GM23338 (cell line): Measurements from ENCODE around the gene C10orf90. TPM values are rescaled to one million over a fixed set of nuclear protein-coding genes. Genes with fewer than 3 reads are reported as not detected.
A peak's percentile ranks its signal among the peaks of the same experiment; 100 is the strongest.

Source experiments
- ATAC-seq: fragments of 200-7000 bp; cut with Tn5 transposase; 3 replicates; pipeline ENCODE4 v1.9.1; 2020
- DNase-seq: peaks from one replicate; pipeline ENCODE4 v3.0.0-alpha.2; 2015; ENCODE audit warnings: low spot score
- H2AFZ ChIP-seq: fragments of 200-600 bp; sonication (generic); 2 replicates; pipeline ENCODE4 v1.8.0; 2016; ENCODE audit warnings: antibody characterized with exemption, mild to moderate bottlenecking, moderate library complexity
- H3F3A ChIP-seq: fragments of 200-600 bp; sonication (generic); replicated peaks from 2 replicates; pipeline ENCODE4 v1.8.0; 2017; ENCODE audit warnings: antibody characterized with exemption, mixed run types, low read depth
- H3K27ac ChIP-seq: fragments of 200-600 bp; sonication (generic); 2 replicates; pipeline ENCODE4 v1.6.1; 2016; ENCODE audit warnings: low read depth
- H3K27me3 ChIP-seq: fragments of 200-600 bp; sonication (generic); 2 replicates; pipeline ENCODE4 v1.8.0; 2016; ENCODE audit warnings: mild to moderate bottlenecking, mixed run types, moderate library complexity; ENCODE audit not compliant: insufficient read depth
- H3K36me3 ChIP-seq: fragments of 200-600 bp; sonication (generic); 2 replicates; pipeline ENCODE4 v1.8.0; 2016; ENCODE audit warnings: mild to moderate bottlenecking; ENCODE audit not compliant: insufficient read depth
- H3K4me1 ChIP-seq: fragments of 200-600 bp; sonication (generic); 2 replicates; pipeline ENCODE4 v1.8.0; 2016; ENCODE audit warnings: mild to moderate bottlenecking, moderate library complexity; ENCODE audit not compliant: insufficient read depth
- H3K4me2 ChIP-seq: fragments of 200-600 bp; sonication (generic); 2 replicates; pipeline ENCODE4 v1.7.1; 2017; ENCODE audit warnings: mixed run types
- H3K4me3 ChIP-seq: fragments of 200-600 bp; sonication (generic); 2 replicates; pipeline ENCODE4 v1.6.1; 2016; ENCODE audit warnings: mixed run types
- H3K79me2 ChIP-seq: fragments of 200-600 bp; sonication (generic); replicated peaks from 2 replicates; pipeline ENCODE4 v1.8.0; 2017; ENCODE audit warnings: mild to moderate bottlenecking; ENCODE audit not compliant: insufficient read depth
- H3K9me2 ChIP-seq: fragments of 200-600 bp; sonication (generic); 2 replicates; pipeline ENCODE4 v1.8.0; 2017; ENCODE audit not compliant: insufficient read depth
- H4K20me1 ChIP-seq: fragments of 200-600 bp; sonication (generic); replicated peaks from 2 replicates; pipeline ENCODE4 v1.8.0; 2017; ENCODE audit warnings: mild to moderate bottlenecking; ENCODE audit not compliant: insufficient read depth
- H3K27ac Mint-ChIP-seq: 2 replicates; pipeline ENCODE4 v1.8.0; 2020; ENCODE audit warnings: inconsistent platforms, mild to moderate bottlenecking, moderate library complexity, mixed read lengths
- H3K27me3 Mint-ChIP-seq: 3 replicates; pipeline ENCODE4 v1.8.0; 2022; ENCODE audit warnings: low read depth, mild to moderate bottlenecking, moderate library complexity, mixed read lengths, inconsistent platforms; ENCODE audit not compliant: insufficient read depth, poor library complexity
- H3K36me3 Mint-ChIP-seq: 3 replicates; pipeline ENCODE4 v1.8.0; 2021; ENCODE audit warnings: low read depth, mild to moderate bottlenecking, inconsistent platforms, moderate library complexity, mixed read lengths
- H3K4me1 Mint-ChIP-seq: 3 replicates; pipeline ENCODE4 v1.8.0; 2020; ENCODE audit warnings: mild to moderate bottlenecking, inconsistent platforms, mixed read lengths
- H3K4me3 Mint-ChIP-seq: 3 replicates; pipeline ENCODE4 v1.8.0; 2021; ENCODE audit warnings: moderate library complexity, mild to moderate bottlenecking, inconsistent platforms, mixed read lengths
- H3K9me3 Mint-ChIP-seq: 3 replicates; pipeline ENCODE4 v1.8.0; 2020; ENCODE audit warnings: moderate library complexity, mild to moderate bottlenecking, inconsistent platforms, mixed read lengths
- CREB1 ChIP-seq: fragments of 250-450 bp; sonication (Bioruptor Pico); IDR thresholded peaks from 2 replicates; pipeline ENCODE4 v1.5.0; 2020; ENCODE audit warnings: low read depth, mild to moderate bottlenecking, moderate library complexity
- EZH2 ChIP-seq: fragments of 200-600 bp; sonication (generic); IDR thresholded peaks from one replicate; pipeline ENCODE4 v1.8.0; 2017; ENCODE audit warnings: antibody characterized with exemption, mild to moderate bottlenecking, low read depth; ENCODE audit not compliant: unreplicated experiment
- EZH2phosphoT487 ChIP-seq: fragments of 200-600 bp; sonication (generic); IDR thresholded peaks from one replicate; pipeline ENCODE4 v1.8.1; 2018; ENCODE audit warnings: antibody characterized with exemption; ENCODE audit not compliant: unreplicated experiment
- JUNB ChIP-seq: IDR thresholded peaks from one replicate; pipeline ENCODE4 v1.6.1; 2016; ENCODE audit warnings: antibody characterized with exemption; ENCODE audit not compliant: unreplicated experiment
- NANOG ChIP-seq: IDR thresholded peaks from 2 replicates; pipeline ENCODE4 v1.6.1; 2016; ENCODE audit warnings: antibody characterized with exemption, borderline replicate concordance
- POLR2AphosphoS5 ChIP-seq: IDR thresholded peaks from 2 replicates; pipeline ENCODE4 v1.6.1; 2016; ENCODE audit warnings: antibody characterized with exemption, low read depth
- STAT1 ChIP-seq: IDR thresholded peaks from one replicate; pipeline ENCODE4 v1.6.1; 2016; ENCODE audit warnings: antibody characterized with exemption; ENCODE audit not compliant: unreplicated experiment
- ZNF114 ChIP-seq: fragments of 250-450 bp; sonication (Bioruptor Pico); IDR thresholded peaks from 2 replicates; pipeline ENCODE4 v1.5.0; 2020; ENCODE audit warnings: mild to moderate bottlenecking, moderate library complexity
- ZNF331 ChIP-seq: fragments of 250-450 bp; sonication (Bioruptor Pico); IDR thresholded peaks from 2 replicates; pipeline ENCODE4 v1.5.0; 2020; ENCODE audit warnings: low read depth, mild to moderate bottlenecking, moderate library complexity
- polyA plus RNA-seq: library from polyadenylated mRNA; unstranded; fragments of >200 nt; fragmentation: Nextera tagmentation; extraction: Ambion mirVana; gene quantifications from 2 replicates; pipeline ENCODE4 v1.2.1, GENCODE V29; 2016
- total RNA-seq: library from RNA; depleted of rRNA; stranded (reverse); fragments of >200 nt; shearing (Covaris generic); gene quantifications from 2 replicates; pipeline ENCODE4 v1.2.3, GENCODE V29; 2014
- TF ChIP-seq, protein P1 (sequence below), 2 experiments: fragments of 200-600 bp in 1 of 2; sonication (generic) in 1 of 2; conservative IDR thresholded peaks; 2 replicates each; pipeline versions ENCODE4 v1.5.1 to v1.6.1; 2016 to 2017; ENCODE audit warnings: antibody characterized with exemption in 2 of 2, low read depth in 2 of 2, mild to moderate bottlenecking in 2 of 2, moderate library complexity in 1 of 2
- TF ChIP-seq, protein P2 (sequence below): IDR thresholded peaks from 2 replicates; pipeline ENCODE4 v1.6.1; 2016; ENCODE audit warnings: antibody characterized with exemption
- TF ChIP-seq, protein P3 (sequence below): IDR thresholded peaks from one replicate; pipeline ENCODE4 v1.6.1; 2018; ENCODE audit warnings: antibody characterized with exemption; ENCODE audit not compliant: unreplicated experiment
- TF ChIP-seq, protein P4 (sequence below): fragments of 250-450 bp; sonication (Bioruptor Pico); IDR thresholded peaks from 2 replicates; pipeline ENCODE4 v1.5.0; 2020; ENCODE audit warnings: mild to moderate bottlenecking, moderate library complexity

Gene C10orf90
- total and polyA plus RNA-seq, 2 experiments from 2014 or later = 0.76 to 0.97 TPM

DNA sequence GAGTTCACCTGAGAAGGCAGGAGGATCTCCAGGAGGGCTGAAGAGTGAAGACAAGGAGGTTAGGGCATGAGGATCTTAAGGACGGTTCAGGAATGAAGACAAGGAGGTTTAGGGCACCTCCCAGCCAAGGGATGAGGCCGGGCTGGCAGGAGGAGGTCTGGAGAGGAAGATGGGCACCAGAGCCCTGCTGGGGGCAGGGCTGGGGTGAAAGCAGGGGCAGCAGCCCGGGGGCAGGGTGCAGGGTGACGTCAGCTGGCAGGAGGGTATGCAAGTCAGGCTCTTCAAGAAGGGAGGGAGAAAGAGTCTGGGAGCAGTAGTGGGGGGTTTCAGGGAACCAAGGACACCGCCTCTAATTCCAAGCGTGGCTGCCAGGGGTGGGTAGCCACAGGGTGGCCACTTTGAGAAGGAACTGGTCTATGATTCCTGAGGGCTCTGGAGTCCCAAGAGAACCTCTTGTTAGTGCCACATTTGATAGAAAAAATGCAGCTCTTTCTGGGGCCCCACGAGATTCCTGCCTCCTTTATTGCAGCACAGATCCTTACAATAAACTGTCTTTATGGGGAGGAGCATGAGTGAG lies 101.6 kb downstream of the C10orf90 start:
- Mint-ChIP-seq H3K27ac (peak overlapping the region; percentile 63; the same call in 1 of the 2 replicates), H3K4me3 (no peak overlapping the region; the same call in 2 of the 3 replicates), H3K36me3 (peaks cover 18% of the 10 kb centered on the region), H3K9me3 (peaks cover 29% of the 10 kb centered on the region), H3K4me1 (peaks cover 38% of the 10 kb centered on the region), H3K27me3 (peaks cover 8% of the 10 kb centered on the region)
- ATAC-seq = no peak
- no peaks in the 10 kb centered on the region for H4K20me1 ChIP-seq
- no peak for DNase-seq
- TF ChIP-seq, protein P1, sequence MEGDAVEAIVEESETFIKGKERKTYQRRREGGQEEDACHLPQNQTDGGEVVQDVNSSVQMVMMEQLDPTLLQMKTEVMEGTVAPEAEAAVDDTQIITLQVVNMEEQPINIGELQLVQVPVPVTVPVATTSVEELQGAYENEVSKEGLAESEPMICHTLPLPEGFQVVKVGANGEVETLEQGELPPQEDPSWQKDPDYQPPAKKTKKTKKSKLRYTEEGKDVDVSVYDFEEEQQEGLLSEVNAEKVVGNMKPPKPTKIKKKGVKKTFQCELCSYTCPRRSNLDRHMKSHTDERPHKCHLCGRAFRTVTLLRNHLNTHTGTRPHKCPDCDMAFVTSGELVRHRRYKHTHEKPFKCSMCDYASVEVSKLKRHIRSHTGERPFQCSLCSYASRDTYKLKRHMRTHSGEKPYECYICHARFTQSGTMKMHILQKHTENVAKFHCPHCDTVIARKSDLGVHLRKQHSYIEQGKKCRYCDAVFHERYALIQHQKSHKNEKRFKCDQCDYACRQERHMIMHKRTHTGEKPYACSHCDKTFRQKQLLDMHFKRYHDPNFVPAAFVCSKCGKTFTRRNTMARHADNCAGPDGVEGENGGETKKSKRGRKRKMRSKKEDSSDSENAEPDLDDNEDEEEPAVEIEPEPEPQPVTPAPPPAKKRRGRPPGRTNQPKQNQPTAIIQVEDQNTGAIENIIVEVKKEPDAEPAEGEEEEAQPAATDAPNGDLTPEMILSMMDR (conservative IDR thresholded peaks at IDR 0.05; ENCODE audit: low read depth in 2 of 2) = no peak
- TF ChIP-seq CREB1 (CRISPR knock-in tag) = no peak
- TF ChIP-seq POLR2AphosphoS5 = no peak
- TF ChIP-seq JUNB = no peak
- no peak for TF ChIP-seq ZNF114 (CRISPR knock-in tag)
- TF ChIP-seq NANOG = no peak
- no peak for TF ChIP-seq EZH2
- no peak for TF ChIP-seq EZH2phosphoT487
- TF ChIP-seq ZNF331 (CRISPR knock-in tag) = no peak
- TF ChIP-seq STAT1 = no peak
- TF ChIP-seq, protein P2, sequence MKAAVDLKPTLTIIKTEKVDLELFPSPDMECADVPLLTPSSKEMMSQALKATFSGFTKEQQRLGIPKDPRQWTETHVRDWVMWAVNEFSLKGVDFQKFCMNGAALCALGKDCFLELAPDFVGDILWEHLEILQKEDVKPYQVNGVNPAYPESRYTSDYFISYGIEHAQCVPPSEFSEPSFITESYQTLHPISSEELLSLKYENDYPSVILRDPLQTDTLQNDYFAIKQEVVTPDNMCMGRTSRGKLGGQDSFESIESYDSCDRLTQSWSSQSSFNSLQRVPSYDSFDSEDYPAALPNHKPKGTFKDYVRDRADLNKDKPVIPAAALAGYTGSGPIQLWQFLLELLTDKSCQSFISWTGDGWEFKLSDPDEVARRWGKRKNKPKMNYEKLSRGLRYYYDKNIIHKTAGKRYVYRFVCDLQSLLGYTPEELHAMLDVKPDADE = no peak
- TF ChIP-seq, protein P3, sequence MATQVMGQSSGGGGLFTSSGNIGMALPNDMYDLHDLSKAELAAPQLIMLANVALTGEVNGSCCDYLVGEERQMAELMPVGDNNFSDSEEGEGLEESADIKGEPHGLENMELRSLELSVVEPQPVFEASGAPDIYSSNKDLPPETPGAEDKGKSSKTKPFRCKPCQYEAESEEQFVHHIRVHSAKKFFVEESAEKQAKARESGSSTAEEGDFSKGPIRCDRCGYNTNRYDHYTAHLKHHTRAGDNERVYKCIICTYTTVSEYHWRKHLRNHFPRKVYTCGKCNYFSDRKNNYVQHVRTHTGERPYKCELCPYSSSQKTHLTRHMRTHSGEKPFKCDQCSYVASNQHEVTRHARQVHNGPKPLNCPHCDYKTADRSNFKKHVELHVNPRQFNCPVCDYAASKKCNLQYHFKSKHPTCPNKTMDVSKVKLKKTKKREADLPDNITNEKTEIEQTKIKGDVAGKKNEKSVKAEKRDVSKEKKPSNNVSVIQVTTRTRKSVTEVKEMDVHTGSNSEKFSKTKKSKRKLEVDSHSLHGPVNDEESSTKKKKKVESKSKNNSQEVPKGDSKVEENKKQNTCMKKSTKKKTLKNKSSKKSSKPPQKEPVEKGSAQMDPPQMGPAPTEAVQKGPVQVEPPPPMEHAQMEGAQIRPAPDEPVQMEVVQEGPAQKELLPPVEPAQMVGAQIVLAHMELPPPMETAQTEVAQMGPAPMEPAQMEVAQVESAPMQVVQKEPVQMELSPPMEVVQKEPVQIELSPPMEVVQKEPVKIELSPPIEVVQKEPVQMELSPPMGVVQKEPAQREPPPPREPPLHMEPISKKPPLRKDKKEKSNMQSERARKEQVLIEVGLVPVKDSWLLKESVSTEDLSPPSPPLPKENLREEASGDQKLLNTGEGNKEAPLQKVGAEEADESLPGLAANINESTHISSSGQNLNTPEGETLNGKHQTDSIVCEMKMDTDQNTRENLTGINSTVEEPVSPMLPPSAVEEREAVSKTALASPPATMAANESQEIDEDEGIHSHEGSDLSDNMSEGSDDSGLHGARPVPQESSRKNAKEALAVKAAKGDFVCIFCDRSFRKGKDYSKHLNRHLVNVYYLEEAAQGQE = no peak
- TF ChIP-seq, protein P4, sequence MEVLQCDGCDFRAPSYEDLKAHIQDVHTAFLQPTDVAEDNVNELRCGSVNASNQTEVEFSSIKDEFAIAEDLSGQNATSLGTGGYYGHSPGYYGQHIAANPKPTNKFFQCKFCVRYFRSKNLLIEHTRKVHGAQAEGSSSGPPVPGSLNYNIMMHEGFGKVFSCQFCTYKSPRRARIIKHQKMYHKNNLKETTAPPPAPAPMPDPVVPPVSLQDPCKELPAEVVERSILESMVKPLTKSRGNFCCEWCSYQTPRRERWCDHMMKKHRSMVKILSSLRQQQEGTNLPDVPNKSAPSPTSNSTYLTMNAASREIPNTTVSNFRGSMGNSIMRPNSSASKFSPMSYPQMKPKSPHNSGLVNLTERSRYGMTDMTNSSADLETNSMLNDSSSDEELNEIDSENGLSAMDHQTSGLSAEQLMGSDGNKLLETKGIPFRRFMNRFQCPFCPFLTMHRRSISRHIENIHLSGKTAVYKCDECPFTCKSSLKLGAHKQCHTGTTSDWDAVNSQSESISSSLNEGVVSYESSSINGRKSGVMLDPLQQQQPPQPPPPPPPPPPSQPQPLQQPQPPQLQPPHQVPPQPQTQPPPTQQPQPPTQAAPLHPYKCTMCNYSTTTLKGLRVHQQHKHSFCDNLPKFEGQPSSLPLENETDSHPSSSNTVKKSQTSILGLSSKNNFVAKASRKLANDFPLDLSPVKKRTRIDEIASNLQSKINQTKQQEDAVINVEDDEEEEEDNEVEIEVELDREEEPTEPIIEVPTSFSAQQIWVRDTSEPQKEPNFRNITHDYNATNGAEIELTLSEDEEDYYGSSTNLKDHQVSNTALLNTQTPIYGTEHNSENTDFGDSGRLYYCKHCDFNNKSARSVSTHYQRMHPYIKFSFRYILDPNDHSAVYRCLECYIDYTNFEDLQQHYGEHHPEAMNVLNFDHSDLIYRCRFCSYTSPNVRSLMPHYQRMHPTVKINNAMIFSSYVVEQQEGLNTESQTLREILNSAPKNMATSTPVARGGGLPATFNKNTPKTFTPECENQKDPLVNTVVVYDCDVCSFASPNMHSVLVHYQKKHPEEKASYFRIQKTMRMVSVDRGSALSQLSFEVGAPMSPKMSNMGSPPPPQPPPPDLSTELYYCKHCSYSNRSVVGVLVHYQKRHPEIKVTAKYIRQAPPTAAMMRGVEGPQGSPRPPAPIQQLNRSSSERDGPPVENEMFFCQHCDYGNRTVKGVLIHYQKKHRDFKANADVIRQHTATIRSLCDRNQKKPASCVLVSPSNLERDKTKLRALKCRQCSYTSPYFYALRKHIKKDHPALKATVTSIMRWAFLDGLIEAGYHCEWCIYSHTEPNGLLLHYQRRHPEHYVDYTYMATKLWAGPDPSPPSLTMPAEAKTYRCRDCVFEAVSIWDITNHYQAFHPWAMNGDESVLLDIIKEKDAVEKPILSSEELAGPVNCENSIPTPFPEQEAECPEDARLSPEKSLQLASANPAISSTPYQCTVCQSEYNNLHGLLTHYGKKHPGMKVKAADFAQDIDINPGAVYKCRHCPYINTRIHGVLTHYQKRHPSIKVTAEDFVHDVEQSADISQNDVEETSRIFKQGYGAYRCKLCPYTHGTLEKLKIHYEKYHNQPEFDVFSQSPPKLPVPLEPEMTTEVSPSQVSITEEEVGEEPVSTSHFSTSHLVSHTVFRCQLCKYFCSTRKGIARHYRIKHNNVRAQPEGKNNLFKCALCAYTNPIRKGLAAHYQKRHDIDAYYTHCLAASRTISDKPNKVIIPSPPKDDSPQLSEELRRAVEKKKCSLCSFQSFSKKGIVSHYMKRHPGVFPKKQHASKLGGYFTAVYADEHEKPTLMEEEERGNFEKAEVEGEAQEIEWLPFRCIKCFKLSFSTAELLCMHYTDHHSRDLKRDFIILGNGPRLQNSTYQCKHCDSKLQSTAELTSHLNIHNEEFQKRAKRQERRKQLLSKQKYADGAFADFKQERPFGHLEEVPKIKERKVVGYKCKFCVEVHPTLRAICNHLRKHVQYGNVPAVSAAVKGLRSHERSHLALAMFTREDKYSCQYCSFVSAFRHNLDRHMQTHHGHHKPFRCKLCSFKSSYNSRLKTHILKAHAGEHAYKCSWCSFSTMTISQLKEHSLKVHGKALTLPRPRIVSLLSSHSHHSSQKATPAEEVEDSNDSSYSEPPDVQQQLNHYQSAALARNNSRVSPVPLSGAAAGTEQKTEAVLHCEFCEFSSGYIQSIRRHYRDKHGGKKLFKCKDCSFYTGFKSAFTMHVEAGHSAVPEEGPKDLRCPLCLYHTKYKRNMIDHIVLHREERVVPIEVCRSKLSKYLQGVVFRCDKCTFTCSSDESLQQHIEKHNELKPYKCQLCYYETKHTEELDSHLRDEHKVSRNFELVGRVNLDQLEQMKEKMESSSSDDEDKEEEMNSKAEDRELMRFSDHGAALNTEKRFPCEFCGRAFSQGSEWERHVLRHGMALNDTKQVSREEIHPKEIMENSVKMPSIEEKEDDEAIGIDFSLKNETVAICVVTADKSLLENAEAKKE (CRISPR knock-in tag) = no peak
- H3K36me3 ChIP-seq = no peaks in the 10 kb centered on the region; the same call in 1 of the 2 replicates
- peak overlapping the region; percentile 28; the same call in 1 of the 2 replicates for H2AFZ ChIP-seq
- H3F3A ChIP-seq = no peaks in the 10 kb centered on the region
- no peaks in the 10 kb centered on the region for H3K79me2 ChIP-seq
- no peak overlapping the region for H3K4me2 ChIP-seq
- peaks cover 26% of the 10 kb centered on the region; the same call in 1 of the 2 replicates for H3K9me2 ChIP-seq
- peaks cover 28% of the 10 kb centered on the region for H3K4me1 ChIP-seq
- H3K4me3 ChIP-seq = no peak overlapping the region
- H3K27ac ChIP-seq = no peak overlapping the region
- no peaks in the 10 kb centered on the region for H3K27me3 ChIP-seq
